Muscle of back (tissue), 11 donors: ENCODE results near the gene ABCC1. TPM values are rescaled to one million over a fixed set of nuclear protein-coding genes. Genes with fewer than 3 reads are reported as not detected.
"Not testable (repeated sequence)": the region's sequence is repeated elsewhere in the genome, so short reads cannot be mapped to it uniquely, and the experiment has no call there.

Experiments
- DNase-seq, 3 donors: peaks; one replicate each; pipeline versions ENCODE4 v3.0.0 to v3.0.0-alpha.2; 2013
- polyA plus RNA-seq, 10 donors: library from polyadenylated mRNA; unstranded; fragments of 120-200 nt; gene quantifications; one replicate each; pipeline ENCODE4 v1.2.1, GENCODE V29; 2013; ENCODE audit not compliant: insufficient read length in 10 of 10

Gene ABCC1
- polyA plus RNA-seq, 10 donors: 4.3 to 9.9 (median 6.0) TPM

GRCh38 chr16:16139806-16140205 is 190.4 kb downstream of the ABCC1 start:
- no peak for DNase-seq

- DNase-seq: no peak
These were observed 191.1 kb downstream of the ABCC1 start for GRCh38 chr16:16140537-16140936.

GRCh38 chr16:16141141-16141540 is 191.7 kb downstream of the ABCC1 start:
- no peak for DNase-seq

DNA sequence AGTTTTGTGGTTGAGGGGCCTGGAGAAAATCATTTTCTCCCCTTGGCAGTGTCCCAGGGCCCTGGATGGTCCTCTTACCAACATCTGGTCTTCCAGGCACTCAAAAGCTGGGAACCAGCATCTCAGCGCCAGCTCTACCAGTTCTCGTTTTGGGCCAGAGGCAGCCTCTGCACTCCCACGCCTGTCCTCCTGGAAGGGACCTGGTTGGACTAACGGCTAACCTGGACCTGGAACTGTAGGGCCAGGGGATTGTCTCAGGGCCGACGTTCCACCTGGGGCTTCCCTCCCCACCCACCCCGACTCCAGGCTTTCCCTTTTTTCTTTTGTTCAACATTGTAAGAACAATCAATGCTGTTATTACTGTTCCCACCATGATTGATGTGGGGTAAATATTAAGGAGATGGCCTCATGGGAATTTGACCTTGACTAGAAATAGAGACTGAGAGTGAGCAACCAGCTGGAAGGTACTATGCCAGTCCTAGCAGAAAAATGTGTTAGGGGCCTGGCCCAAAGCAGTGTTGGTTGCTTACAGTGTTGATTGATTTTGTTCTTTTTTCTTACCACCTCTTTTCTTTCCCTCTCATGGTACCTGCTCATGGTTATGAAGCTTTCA is 192.5 kb downstream of the ABCC1 start:
- no peak for DNase-seq

DNA sequence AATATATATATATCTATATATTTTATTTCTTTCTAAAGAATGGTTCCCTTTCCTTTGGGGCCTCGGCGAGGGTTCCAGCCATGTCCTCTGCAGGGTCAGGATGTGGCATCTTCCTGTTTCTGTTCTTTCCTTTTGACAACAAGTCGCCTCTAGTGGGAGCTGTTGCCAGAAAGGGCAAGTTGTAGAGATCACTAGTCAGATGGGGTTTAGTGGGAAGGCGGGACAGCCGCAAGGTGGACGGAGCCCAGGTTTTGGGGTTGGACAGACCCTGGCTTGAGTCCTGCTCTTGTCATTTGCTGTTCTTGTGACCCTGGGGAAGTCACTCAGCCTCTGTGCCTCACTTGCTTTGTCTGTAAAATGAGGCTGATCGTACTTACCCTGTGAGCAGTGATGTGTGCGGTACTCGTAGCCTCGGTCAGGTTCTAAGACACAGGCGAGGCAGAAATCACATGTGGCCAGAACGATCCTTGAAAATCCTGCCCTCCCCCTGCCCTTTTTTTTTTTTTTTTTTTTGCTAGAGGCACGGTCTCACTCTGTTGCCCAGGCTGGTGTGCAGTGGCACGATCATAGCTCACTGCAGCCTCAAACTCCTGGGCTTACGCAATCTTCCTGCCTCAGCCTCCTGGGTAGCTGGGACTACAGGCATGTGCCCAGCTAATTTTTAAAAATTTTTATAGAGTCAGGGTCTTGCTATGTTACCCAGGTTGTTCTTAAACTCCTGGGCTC is 193.8 kb downstream of the ABCC1 start:
- DNase-seq: no peak

GRCh38 chr16:16143931-16144330 is 194.5 kb downstream of the ABCC1 start:
- no peak for DNase-seq

GRCh38 chr16:16144416-16144815 is 195.0 kb downstream of the ABCC1 start:
- DNase-seq: no peak

- DNase-seq: no peak
These were observed 195.9 kb downstream of the ABCC1 start for GRCh38 chr16:16145286-16145685.

GRCh38 chr16:16146380-16147315 is 197.2 kb downstream of the ABCC1 start:
- DNase-seq: peak; percentile 40 to 55 (median 44)

- DNase-seq: no peak
These were observed 198.0 kb downstream of the ABCC1 start for GRCh38 chr16:16147316-16147999.

- not testable (repeated sequence) for DNase-seq
These were observed 198.7 kb downstream of the ABCC1 start for GRCh38 chr16:16148000-16148599.

GRCh38 chr16:16148755-16149154 is 199.3 kb downstream of the ABCC1 start:
- DNase-seq: no peak

DNA sequence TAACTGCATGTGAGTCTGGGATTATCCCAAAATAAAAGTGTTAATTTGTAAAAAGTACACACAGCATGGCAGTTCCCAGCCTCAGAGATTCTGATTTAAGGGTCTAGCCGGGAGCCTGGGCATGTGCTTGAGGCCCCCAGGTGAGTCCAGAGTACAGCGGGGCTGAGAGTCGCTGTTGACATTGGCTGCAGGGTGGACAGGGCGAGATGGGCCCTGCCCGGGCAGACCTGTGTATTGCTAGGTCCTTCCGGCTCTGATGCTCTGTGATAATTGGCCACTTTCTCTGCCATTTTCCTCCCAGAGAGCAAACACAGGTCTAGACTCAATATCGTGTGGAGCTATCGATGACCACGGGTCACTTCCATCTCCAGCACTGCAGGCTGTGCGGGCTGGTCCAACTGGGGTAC is 200.3 kb downstream of the ABCC1 start:
- no peak for DNase-seq

- peak; percentile 75 to 93 (median 84) for DNase-seq
These were observed 200.9 kb downstream of the ABCC1 start for GRCh38 chr16:16150117-16150877.

GRCh38 chr16:16150878-16151152 is 201.4 kb downstream of the ABCC1 start:
- no peak for DNase-seq

DNA sequence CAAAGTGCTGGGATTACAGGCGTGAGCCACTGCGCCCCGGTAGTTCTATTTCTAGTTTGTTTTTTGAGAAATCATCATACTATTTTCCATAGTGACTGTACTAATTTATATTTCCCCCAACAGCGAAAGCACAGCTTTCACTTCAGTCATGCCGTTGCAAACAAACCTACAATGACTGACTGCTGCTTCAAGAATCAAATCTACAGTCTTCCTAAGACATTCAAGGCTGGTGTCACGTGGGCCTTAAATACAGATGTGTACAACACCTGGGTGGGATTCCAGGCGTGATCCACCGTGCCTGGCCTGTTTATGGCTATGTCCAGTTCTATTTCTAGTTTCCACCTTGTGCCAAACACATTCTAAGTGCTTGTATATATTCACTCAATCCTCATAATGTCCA is 201.9 kb downstream of the ABCC1 start:
- DNase-seq: no peak

DNA sequence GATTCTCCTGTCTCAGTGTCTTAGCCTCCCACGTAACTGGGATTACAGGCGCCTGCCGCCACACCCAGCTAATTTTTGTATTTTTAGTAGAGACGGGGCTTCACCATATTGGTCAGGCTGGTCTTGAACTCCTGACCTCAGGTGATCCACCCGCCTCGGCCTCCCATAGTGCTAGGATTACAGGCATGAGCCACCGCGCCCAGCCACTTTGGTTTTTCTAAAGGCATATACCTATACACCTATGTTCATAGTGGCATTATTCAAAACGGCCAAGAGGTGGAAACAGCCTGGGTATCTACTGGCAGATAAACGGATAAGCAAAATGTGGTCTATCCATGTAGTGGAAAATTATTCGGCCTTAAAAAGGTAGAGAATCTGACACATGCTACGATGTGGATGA is 203.6 kb downstream of the ABCC1 start:
- DNase-seq: not testable (repeated sequence)

GRCh38 chr16:16154281-16154951 is 205.0 kb downstream of the ABCC1 start:
- no peak for DNase-seq

- no peak for DNase-seq
These were observed 205.8 kb downstream of the ABCC1 start for GRCh38 chr16:16155234-16155633.

DNA sequence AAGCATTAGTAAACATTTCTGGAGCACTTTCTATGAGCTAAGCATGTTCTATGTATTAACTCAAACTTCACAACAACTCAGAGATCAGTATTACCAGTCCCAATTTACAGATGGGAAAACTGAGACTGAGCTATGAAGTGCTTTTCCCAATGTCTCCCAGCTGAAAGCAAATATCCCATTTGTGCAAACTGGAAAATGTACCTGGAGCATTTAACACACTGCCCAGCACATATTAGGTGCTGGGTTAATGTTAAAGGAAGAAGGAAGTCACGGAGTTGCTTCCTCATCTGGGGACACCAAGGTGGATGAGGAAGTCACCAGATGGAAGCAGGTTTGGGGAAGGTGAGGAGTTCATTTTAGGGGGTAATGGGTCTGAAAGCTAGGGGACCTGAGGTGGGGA is 207.8 kb downstream of the ABCC1 start:
- no peak for DNase-seq
